Epithelial cell of esophagus (primary cell): ENCODE results near the gene MBOAT7.

Experiments
- DNase-seq: peaks from one replicate; pipeline ENCODE4 v3.0.0; 2010; ENCODE audit warnings: low read depth
- H3K4me3 ChIP-seq: 2 replicates; pipeline ENCODE4 v1.5.1; 2011; ENCODE audit warnings: mild to moderate bottlenecking, low read length, control low read depth
- CTCF ChIP-seq: IDR thresholded peaks from 2 replicates; pipeline ENCODE4 v1.5.1; 2011; ENCODE audit warnings: low read depth, mild to moderate bottlenecking, low read length, control low read depth, inconsistent platforms; ENCODE audit not compliant: insufficient read depth; ENCODE audit errors: missing control alignments

Gene MBOAT7

GRCh38 chr19:54154603-54155345 lies 34.6 kb downstream of the MBOAT7 start:
- TF ChIP-seq CTCF: no peak
- no peak overlapping the region for H3K4me3 ChIP-seq
- DNase-seq: no peak

DNA sequence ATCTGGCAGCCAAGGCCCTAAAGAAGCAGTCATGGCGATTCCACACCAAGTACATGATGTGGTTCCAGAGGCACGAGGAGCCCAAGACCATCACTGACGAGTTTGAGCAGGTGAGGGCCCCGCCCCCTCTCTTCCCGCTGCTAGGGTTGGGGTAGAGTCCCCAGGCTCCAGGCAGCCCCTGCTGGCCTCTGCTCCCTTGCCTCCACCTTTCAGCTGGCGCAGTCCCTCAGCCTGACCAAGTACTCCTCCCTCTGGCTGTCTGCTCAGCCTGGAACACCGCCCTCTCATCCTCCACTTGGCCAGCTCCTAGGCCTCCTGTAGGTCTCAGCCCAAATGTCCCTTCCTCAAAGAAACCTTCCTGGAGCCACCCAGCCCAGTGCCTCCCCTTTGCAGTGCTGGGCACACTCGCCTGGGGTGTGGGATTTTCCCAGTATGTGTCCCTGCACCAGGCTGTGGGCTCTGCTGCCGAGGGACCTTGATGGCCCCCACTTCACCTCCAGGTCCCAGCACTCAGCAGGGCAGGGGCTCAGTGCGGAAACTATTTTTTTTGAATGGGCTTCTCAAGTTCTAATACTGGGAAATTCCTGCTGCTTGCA lies 35.6 kb downstream of the MBOAT7 start:
- H3K4me3 ChIP-seq: no peak overlapping the region
- no peak for DNase-seq
- TF ChIP-seq CTCF: no peak

- no peak overlapping the region for H3K4me3 ChIP-seq
- TF ChIP-seq CTCF: no peak
- DNase-seq: no peak
Observed at GRCh38 chr19:54152878-54153524, 36.4 kb downstream of the MBOAT7 start.

- DNase-seq: no peak
- H3K4me3 ChIP-seq: no peak overlapping the region
- TF ChIP-seq CTCF: no peak
Observed at GRCh38 chr19:54152267-54152666, 37.1 kb downstream of the MBOAT7 start.

DNA sequence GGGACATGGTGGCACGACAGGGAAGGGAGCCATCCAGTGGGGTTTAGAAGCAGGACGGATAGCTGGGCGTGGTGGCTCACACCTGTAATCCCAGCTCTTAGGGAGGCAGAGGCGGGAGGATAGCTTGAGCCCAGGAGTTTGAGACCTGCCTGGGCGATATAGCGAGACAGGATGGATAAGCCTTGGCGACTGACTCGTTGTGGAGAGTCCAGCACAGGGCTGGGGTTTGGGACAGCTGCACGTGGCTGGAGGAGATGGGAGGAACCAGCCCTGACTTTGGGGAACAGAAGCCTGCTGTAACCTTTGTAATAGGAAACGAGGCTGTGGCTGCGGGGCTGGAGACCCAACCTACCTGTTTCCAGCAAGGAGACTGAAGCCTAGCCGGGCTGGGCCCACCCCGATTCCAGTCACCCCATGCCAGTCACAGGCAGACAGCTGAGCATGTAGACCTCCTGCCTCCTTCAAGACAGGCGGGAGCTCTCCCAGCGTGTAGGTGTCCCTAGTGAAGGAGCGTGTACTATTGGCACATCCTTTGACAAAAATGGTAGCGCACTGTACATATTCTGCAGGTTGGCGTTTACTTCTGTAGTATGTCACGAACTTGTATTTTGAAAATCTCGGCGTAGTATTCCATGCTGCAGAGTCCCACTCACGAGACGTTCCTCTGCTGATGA lies 37.9 kb downstream of the MBOAT7 start:
- no peak overlapping the region for H3K4me3 ChIP-seq
- TF ChIP-seq CTCF: no peak
- no peak for DNase-seq

DNA sequence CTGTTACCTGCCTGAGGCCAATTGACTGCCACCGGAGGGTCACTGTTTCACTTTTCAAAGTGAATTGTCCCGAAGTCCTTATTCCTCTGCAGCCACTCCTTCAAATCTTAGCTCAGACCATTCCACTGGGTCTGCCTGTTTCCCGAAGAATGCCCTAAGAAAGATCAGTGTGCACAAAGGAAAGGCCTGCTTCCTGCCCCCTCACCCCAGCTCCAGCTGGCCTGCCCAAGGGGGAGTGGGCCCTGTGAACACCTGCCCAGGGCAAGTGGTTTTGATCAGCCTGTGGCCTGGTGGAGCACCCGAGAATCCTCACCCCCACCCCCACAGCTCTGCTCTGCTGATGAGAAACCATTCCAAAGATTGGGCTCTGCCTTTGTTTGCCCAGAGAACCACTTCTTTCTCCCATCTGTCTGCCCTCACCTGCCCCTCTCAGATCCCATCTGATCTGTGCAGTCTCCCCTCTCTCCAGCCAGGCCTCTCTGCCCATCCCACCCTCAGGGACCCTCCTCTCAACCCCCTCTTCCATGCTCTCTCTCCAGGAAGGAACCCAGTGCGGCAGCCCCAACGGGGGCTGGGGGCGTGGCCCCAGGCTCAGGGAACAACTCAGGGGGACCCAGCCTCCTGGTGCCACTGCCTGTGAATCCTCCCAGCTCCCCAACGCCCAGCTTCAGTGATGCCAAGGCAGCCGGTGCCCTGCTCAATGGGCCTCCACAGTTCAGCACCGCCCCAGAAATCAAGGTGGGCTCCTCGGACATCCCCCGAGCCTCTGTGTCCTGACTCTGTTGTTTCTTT lies 40.2 kb downstream of the MBOAT7 start:
- H3K4me3 ChIP-seq: no peak overlapping the region
- DNase-seq: no peak
- no peak for TF ChIP-seq CTCF
